Hepatocyte (in vitro differentiated cells): ENCODE results near the gene SNED1.

Experiments used
- EZH2 ChIP-seq: fragments of 200-600 bp; sonication (generic); IDR thresholded peaks from 2 replicates; pipeline ENCODE4 v1.6.1; 2016; ENCODE audit warnings: antibody characterized with exemption, mild to moderate bottlenecking, borderline replicate concordance
- EZH2phosphoT487 ChIP-seq: fragments of 200-600 bp; sonication (generic); IDR thresholded peaks from one replicate; pipeline ENCODE4 v1.6.1; 2018; ENCODE audit warnings: antibody characterized with exemption, mild to moderate bottlenecking, low read depth, moderate library complexity; ENCODE audit not compliant: unreplicated experiment, severe bottlenecking
- TF ChIP-seq, protein P1 (sequence below): fragments of 200-600 bp; sonication (generic); IDR thresholded peaks from 2 replicates; pipeline ENCODE4 v1.5.1; 2016; ENCODE audit warnings: antibody characterized with exemption, mild to moderate bottlenecking; ENCODE audit not compliant: poor library complexity

DNA sequence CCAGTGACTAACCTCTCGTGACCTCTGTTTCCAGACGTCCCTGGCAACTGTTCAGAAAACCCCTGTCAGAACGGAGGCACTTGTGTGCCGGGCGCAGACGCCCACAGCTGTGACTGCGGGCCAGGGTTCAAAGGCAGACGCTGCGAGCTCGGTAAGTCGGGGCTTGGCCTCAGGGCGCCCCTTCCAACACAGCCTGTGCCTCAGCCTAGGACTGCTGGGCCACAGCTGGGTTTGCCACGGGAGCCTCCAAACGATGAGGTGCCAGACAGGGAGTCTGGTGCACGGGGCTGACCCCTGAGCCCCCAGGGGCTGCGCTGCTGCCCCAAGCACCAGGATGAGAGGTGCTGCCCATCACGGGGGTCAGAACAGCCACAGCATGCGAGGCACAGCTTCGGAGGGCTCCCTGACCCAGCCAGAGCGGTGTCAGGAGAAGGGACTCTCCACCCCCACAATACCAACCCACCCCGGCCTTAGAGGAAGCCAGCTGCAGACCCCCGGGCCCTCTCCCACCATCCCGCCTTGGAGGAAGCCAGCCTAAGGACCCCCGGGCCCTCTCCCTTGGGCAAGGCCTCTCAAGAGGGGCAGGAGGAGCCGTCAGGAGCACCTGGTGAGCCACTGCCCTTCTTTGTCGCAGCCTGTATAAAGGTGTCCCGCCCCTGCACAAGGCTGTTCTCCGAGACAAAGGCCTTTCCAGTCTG lies 83.4 kb downstream of the SNED1 start:
- TF ChIP-seq, protein P1, sequence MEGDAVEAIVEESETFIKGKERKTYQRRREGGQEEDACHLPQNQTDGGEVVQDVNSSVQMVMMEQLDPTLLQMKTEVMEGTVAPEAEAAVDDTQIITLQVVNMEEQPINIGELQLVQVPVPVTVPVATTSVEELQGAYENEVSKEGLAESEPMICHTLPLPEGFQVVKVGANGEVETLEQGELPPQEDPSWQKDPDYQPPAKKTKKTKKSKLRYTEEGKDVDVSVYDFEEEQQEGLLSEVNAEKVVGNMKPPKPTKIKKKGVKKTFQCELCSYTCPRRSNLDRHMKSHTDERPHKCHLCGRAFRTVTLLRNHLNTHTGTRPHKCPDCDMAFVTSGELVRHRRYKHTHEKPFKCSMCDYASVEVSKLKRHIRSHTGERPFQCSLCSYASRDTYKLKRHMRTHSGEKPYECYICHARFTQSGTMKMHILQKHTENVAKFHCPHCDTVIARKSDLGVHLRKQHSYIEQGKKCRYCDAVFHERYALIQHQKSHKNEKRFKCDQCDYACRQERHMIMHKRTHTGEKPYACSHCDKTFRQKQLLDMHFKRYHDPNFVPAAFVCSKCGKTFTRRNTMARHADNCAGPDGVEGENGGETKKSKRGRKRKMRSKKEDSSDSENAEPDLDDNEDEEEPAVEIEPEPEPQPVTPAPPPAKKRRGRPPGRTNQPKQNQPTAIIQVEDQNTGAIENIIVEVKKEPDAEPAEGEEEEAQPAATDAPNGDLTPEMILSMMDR, result no peak
- no peak for TF ChIP-seq EZH2phosphoT487
- no peak for TF ChIP-seq EZH2
